DOHH2 (cell line): ENCODE measurements around the gene EIF2AK2.
A peak's percentile ranks its signal among the peaks of the same experiment; 100 is the strongest.

Experiments
- H3F3A ChIP-seq: fragments of 200-600 bp; sonication (generic), shearing (Covaris generic); 2 replicates; pipeline ENCODE4 v1.6.0; 2016; ENCODE audit warnings: antibody characterized with exemption, mild to moderate bottlenecking; ENCODE audit not compliant: control insufficient read depth, insufficient read depth
- H3K27ac ChIP-seq: fragments of 200-600 bp; sonication (generic); 2 replicates; pipeline ENCODE4 v1.5.1; 2014; ENCODE audit warnings: low read depth, mild to moderate bottlenecking, low read length, moderate library complexity
- H3K27me3 ChIP-seq: fragments of 200-600 bp; sonication (generic); 2 replicates; pipeline ENCODE4 v1.6.1; 2014; ENCODE audit warnings: mild to moderate bottlenecking, low read length, mixed read lengths; ENCODE audit not compliant: control insufficient read depth
- H3K36me3 ChIP-seq: fragments of 200-600 bp; sonication (generic); 2 replicates; pipeline ENCODE4 v1.6.1; 2014; ENCODE audit warnings: mild to moderate bottlenecking, low read length, moderate library complexity, mixed read lengths; ENCODE audit not compliant: control insufficient read depth
- H3K4me1 ChIP-seq: fragments of 200-600 bp; sonication (generic); 2 replicates; pipeline ENCODE4 v1.6.1; 2014; ENCODE audit warnings: mild to moderate bottlenecking, low read length, mixed read lengths; ENCODE audit not compliant: control insufficient read depth
- H3K4me2 ChIP-seq: fragments of 200-600 bp; sonication (generic); 2 replicates; pipeline ENCODE4 v1.6.0; 2014; ENCODE audit warnings: mild to moderate bottlenecking, low read length, moderate library complexity
- H3K4me3 ChIP-seq: fragments of 200-600 bp; sonication (generic); 2 replicates; pipeline ENCODE4 v1.5.1; 2014; ENCODE audit warnings: mild to moderate bottlenecking, low read length, mixed read lengths
- H3K79me2 ChIP-seq: fragments of 200-600 bp; sonication (generic); 2 replicates; pipeline ENCODE4 v1.6.1; 2014; ENCODE audit warnings: mild to moderate bottlenecking, low read length, mixed read lengths; ENCODE audit not compliant: control insufficient read depth
- H3K9me2 ChIP-seq: fragments of 200-600 bp; sonication (generic); replicated peaks from 2 replicates; pipeline ENCODE4 v1.6.1; 2014; ENCODE audit warnings: mild to moderate bottlenecking, low read length, mixed read lengths; ENCODE audit not compliant: control insufficient read depth
- H3K9me3 ChIP-seq: fragments of 200-600 bp; sonication (generic); 2 replicates; pipeline ENCODE4 v1.6.1; 2014; ENCODE audit warnings: antibody characterized with exemption, low read length, mixed read lengths; ENCODE audit not compliant: control insufficient read depth, insufficient read depth
- H4K20me1 ChIP-seq: fragments of 200-600 bp; sonication (generic); 2 replicates; pipeline ENCODE4 v1.6.0; 2014; ENCODE audit warnings: low read depth, mild to moderate bottlenecking, antibody characterized with exemption, low read length, moderate library complexity; ENCODE audit not compliant: control insufficient read depth, insufficient read depth
- CTCF ChIP-seq: fragments of 200-600 bp; sonication (generic); IDR thresholded peaks from one replicate; pipeline ENCODE4 v1.5.1; 2014; ENCODE audit warnings: antibody characterized with exemption, mild to moderate bottlenecking, low read depth, low read length; ENCODE audit not compliant: poor library complexity, severe bottlenecking
- EZH2phosphoT487 ChIP-seq: fragments of 200-600 bp; sonication (generic); IDR thresholded peaks from 2 replicates; pipeline ENCODE4 v1.6.1; 2017; ENCODE audit warnings: borderline replicate concordance, mild to moderate bottlenecking, antibody characterized with exemption, low read length, moderate library complexity, mixed read lengths

The EIF2AK2 gene

DNA sequence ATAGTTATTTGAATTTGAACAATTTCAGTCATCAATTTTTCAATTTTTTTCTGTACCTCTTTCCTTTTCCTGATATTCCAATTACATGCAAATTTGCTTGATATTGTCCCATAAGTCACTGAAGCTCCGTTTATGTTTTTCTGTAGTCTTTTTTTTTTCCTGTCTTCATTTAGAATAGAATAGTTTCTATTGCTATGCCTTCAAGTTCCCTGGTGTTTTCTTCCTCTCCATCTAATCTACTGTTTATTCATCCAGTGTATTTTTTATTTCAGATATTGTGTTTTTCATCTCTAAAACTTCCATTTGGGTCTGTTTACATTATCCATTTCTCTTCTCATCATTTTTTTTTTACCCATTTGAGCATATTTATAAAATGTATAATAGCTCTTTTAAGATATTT is 8.0 kb upstream of the EIF2AK2 start:
- Histone ChIP-seq H3K27me3 (no peaks in the 10 kb centered on the region), H4K20me1 (no peaks in the 10 kb centered on the region), H3K4me3 (no peak overlapping the region), H3F3A (no peaks in the 10 kb centered on the region; the same call in 1 of the 2 replicates), H3K9me2 (no peaks in the 10 kb centered on the region), H3K79me2 (no peaks in the 10 kb centered on the region), H3K27ac (no peak overlapping the region), H3K36me3 (no peaks in the 10 kb centered on the region), H3K4me1 (no peaks in the 10 kb centered on the region), H3K4me2 (no peak overlapping the region), H3K9me3 (peaks cover 13% of the 10 kb centered on the region; the same call in 1 of the 2 replicates)
- TF ChIP-seq CTCF: no peak
- TF ChIP-seq EZH2phosphoT487: no peak

DNA sequence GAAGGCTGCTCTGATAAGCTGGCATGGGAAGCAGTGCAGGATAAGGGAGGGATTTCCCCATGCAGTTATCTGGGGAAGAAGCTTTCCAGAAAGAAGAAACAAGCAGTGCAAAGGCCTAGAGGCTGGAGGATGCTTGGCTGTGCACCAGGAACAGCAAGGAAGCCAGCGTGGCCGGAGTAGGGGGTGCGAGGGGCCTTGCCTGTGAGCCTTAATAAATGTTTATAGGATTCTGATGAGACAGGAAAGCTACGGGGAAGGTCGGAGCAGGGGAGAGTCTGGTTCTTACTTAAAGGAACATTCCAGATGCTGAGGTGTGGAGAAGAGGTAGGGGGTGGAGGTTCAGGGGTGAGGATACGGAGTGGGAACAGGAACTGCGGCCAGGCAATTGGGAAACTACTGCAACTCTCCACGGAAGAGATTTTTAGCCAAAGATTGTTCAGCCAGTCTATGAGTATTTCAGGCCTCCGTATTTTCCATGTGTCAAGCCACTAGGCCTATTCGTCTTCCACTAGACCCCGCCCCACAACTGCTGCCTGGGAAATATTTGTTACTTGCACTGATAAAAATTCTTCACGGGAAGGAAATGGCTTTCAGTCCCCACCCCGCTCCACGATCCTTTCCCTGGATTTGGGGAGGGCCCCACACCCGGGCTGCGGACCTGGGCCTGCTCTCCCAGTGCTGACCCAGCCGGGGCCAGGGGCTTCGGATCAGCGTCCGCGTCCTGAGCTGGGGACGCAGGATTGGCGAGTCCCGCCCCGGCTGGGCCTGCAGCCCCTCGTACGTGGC is 516 bp downstream of the EIF2AK2 start:
- Histone ChIP-seq H3K27me3 (no peaks in the 10 kb centered on the region), H3K79me2 (peaks cover 29% of the 10 kb centered on the region), H3K36me3 (no peaks in the 10 kb centered on the region), H3K9me2 (no peaks in the 10 kb centered on the region), H3K27ac (0 out of 2 replicates have a peak overlapping the region, but pooled peaks have one; percentile 15), H4K20me1 (no peaks in the 10 kb centered on the region), H3K4me2 (peak overlapping the region; percentile 85), H3K4me3 (peak overlapping the region; percentile 92), H3F3A (no peaks in the 10 kb centered on the region), H3K9me3 (no peaks in the 10 kb centered on the region), H3K4me1 (peaks cover 25% of the 10 kb centered on the region)
- TF ChIP-seq CTCF (no peak), EZH2phosphoT487 (no peak)

DNA sequence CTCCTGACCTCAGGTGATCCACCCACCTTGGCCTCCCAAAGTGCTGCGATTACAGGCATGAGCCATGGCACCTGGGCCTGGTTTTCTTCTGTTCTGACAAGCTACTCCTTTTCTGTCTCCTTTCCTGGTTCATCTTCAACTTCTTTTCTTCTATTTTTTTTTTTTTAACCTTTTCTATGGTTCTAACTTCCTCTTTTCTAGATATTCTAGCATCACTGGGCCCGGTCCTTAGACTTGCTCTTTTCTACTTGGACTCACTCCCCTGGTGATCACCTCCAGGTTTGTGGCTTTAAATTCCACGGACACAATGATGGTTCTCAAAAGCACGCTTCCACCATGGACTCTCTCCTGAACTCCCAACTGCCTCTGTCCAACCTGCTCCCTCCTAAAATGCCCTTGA is 2.0 kb downstream of the EIF2AK2 start:
- Histone ChIP-seq H3K27ac (no peak overlapping the region), H4K20me1 (no peaks in the 10 kb centered on the region), H3K36me3 (0 out of 2 replicates have a peak, but pooled peaks cover under 1% of the 10 kb centered on the region), H3K4me2 (peak overlapping the region; percentile 85), H3K27me3 (no peaks in the 10 kb centered on the region), H3K79me2 (peaks cover 32% of the 10 kb centered on the region), H3K9me2 (no peaks in the 10 kb centered on the region), H3F3A (no peaks in the 10 kb centered on the region), H3K4me3 (no peak overlapping the region), H3K9me3 (no peaks in the 10 kb centered on the region), H3K4me1 (peaks cover 28% of the 10 kb centered on the region)
- TF ChIP-seq CTCF: no peak
- no peak for TF ChIP-seq EZH2phosphoT487
